Activated B cell treated with CpG ODN at 0.5 μM for 24 hours (primary cell): ENCODE results near the gene WARS2. TPM values are rescaled to one million over a fixed set of nuclear protein-coding genes. Genes with fewer than 3 reads are reported as not detected.

ENCODE experiments used
- ATAC-seq: fragments of 200-7000 bp; cut with Tn5 transposase; one replicate; pipeline ENCODE4 v1.10.0; 2021; ENCODE audit warnings: low read depth, mild to moderate bottlenecking, moderate library complexity
- CTCF ChIA-PET: fragments of 350-600 bp; sonication (Branson Sonifier 250); formaldehyde crosslinking; loops from one replicate; lab custom pipeline; 2021; ENCODE audit warnings: antibody characterized with exemption; lab: Charles Lee
- POLR2A ChIA-PET: fragments of 350-600 bp; sonication (Branson Sonifier 250); formaldehyde crosslinking; loops from one replicate; lab custom pipeline; 2021; ENCODE audit warnings: antibody characterized with exemption; lab: Charles Lee
- DNase-seq: peaks from one replicate; pipeline ENCODE4 v3.0.0; 2022
- H3K27ac Mint-ChIP-seq: one replicate; pipeline ENCODE4 v1.8.0; 2020; ENCODE audit warnings: mixed read lengths
- H3K27me3 Mint-ChIP-seq: one replicate; pipeline ENCODE4 v1.8.0; 2021; ENCODE audit warnings: mixed read lengths
- H3K36me3 Mint-ChIP-seq: one replicate; pipeline ENCODE4 v1.8.0; 2021; ENCODE audit warnings: low read depth, mixed read lengths
- H3K4me1 Mint-ChIP-seq: one replicate; pipeline ENCODE4 v1.8.0; 2021; ENCODE audit warnings: mixed read lengths
- H3K4me3 Mint-ChIP-seq: one replicate; pipeline ENCODE4 v1.8.0; 2020; ENCODE audit warnings: mild to moderate bottlenecking, mixed read lengths
- H3K9me3 Mint-ChIP-seq: one replicate; pipeline ENCODE4 v1.8.0; 2020; ENCODE audit warnings: mixed read lengths
- intact Hi-C: fragments of 100-400 bp; cut with micrococcal nuclease; formaldehyde crosslinking; loops from one replicate; pipeline ENCODE4 v1.15.1; 2024
- total RNA-seq: library from RNA; stranded (reverse); gene quantifications from 2 replicates; pipeline ENCODE4 v1.2.3, GENCODE V29; 2022
- TF ChIP-seq, protein P1 (sequence below): fragments of 200-600 bp; IDR thresholded peaks from one replicate; pipeline ENCODE4 v1.8.0; 2022; ENCODE audit warnings: antibody characterized with exemption, mild to moderate bottlenecking

WARS2 gene
- total RNA-seq, 1 donor from 2014 or later = 15.1 TPM

DNA sequence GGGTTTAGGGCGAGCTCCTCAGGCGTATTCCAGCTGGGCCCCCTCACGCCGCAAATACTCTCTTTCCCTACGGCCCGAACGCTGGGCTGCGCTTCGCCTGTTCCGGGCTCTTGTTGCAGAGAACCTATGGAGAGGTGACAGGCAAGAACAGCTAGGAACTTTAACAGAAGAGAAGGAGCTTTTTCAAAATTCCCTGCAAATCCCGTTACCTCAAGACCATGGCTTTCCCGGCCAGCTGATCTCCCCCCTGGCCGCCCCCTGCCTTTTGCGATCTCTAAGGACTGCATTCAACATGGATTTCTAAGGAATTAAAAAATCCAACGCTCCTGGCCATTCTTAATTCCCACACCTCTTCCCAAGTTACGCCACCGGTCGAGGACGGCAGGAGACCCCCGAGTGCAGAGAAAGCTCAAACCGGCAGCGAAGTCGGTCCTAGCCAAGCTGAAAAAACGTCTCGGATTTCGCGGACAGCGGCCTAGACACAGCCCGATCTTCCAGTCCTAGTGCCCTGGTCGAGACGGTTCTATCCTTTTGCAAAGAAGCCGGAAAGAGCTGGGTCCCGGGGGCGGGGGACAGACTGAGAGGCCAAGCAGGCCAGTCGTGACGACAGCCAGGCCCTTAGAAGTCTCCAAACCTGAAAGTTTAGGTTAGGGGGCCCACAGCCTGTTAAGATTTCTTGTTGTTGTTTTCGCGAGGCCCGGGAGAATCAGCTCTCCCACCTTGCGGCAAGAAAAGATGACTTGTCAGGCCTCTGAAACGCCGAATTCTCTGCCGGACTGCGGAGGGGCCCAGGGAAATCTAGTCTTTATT, 151.2 kb downstream of the WARS2 start:
- H3K36me3 Mint-ChIP-seq = no peaks in the 10 kb centered on the region
- ATAC-seq (no peak), DNase-seq (no peak)
- peaks cover 31% of the 10 kb centered on the region for H3K4me1 Mint-ChIP-seq
- ChIA-PET CTCF (no interaction called here), POLR2A (no interaction called here)
- TF ChIP-seq, protein P1, sequence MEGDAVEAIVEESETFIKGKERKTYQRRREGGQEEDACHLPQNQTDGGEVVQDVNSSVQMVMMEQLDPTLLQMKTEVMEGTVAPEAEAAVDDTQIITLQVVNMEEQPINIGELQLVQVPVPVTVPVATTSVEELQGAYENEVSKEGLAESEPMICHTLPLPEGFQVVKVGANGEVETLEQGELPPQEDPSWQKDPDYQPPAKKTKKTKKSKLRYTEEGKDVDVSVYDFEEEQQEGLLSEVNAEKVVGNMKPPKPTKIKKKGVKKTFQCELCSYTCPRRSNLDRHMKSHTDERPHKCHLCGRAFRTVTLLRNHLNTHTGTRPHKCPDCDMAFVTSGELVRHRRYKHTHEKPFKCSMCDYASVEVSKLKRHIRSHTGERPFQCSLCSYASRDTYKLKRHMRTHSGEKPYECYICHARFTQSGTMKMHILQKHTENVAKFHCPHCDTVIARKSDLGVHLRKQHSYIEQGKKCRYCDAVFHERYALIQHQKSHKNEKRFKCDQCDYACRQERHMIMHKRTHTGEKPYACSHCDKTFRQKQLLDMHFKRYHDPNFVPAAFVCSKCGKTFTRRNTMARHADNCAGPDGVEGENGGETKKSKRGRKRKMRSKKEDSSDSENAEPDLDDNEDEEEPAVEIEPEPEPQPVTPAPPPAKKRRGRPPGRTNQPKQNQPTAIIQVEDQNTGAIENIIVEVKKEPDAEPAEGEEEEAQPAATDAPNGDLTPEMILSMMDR = no peak
- no peak overlapping the region for H3K4me3 Mint-ChIP-seq
- H3K27ac Mint-ChIP-seq = no peak overlapping the region
- peaks cover 80% of the 10 kb centered on the region for H3K27me3 Mint-ChIP-seq
- intact Hi-C loops = no loop called here
- H3K9me3 Mint-ChIP-seq = peaks cover 14% of the 10 kb centered on the region

GRCh38 chr1:118988186-118989005, 152.1 kb downstream of the WARS2 start, which contains the start of gene TBX15:
TSS of gene TBX15 (minus strand) at chr1:118988343. CDS start at chr1:118987795, 548 bp downstream.
- ChIA-PET POLR2A (no interaction called here), CTCF (no interaction called here)
- H3K36me3 Mint-ChIP-seq = no peaks in the 10 kb centered on the region
- ATAC-seq = no peak
- TF ChIP-seq, protein P1 = no peak
- intact Hi-C loops = no loop called here
- no peak for DNase-seq
- peaks cover 11% of the 10 kb centered on the region for H3K9me3 Mint-ChIP-seq
- H3K27me3 Mint-ChIP-seq = peaks cover 81% of the 10 kb centered on the region
- peak within 1 kb of the TSS; percentile 55 for H3K4me3 Mint-ChIP-seq
- peaks cover 33% of the 10 kb centered on the region for H3K4me1 Mint-ChIP-seq
- H3K27ac Mint-ChIP-seq = peak within 1 kb of the TSS; percentile 4

GRCh38 chr1:118987468-118988185, 152.8 kb downstream of the WARS2 start:
- H3K4me1 Mint-ChIP-seq = peaks cover 33% of the 10 kb centered on the region
- intact Hi-C loops = loop anchor here (1.0 kb wide), 1 partner anchor 21 kb away; no protein-coding TSS in a partner anchor
- ATAC-seq (no peak), DNase-seq (no peak)
- TF ChIP-seq, protein P1 = no peak
- CTCF ChIA-PET = no interaction called here
- no peaks in the 10 kb centered on the region for H3K36me3 Mint-ChIP-seq
- POLR2A ChIA-PET = no interaction called here
- H3K27ac Mint-ChIP-seq = peak overlapping the region; percentile 4
- peaks cover 87% of the 10 kb centered on the region for H3K27me3 Mint-ChIP-seq
- peak overlapping the region; percentile 55 for H3K4me3 Mint-ChIP-seq
- H3K9me3 Mint-ChIP-seq = peaks cover 11% of the 10 kb centered on the region

DNA sequence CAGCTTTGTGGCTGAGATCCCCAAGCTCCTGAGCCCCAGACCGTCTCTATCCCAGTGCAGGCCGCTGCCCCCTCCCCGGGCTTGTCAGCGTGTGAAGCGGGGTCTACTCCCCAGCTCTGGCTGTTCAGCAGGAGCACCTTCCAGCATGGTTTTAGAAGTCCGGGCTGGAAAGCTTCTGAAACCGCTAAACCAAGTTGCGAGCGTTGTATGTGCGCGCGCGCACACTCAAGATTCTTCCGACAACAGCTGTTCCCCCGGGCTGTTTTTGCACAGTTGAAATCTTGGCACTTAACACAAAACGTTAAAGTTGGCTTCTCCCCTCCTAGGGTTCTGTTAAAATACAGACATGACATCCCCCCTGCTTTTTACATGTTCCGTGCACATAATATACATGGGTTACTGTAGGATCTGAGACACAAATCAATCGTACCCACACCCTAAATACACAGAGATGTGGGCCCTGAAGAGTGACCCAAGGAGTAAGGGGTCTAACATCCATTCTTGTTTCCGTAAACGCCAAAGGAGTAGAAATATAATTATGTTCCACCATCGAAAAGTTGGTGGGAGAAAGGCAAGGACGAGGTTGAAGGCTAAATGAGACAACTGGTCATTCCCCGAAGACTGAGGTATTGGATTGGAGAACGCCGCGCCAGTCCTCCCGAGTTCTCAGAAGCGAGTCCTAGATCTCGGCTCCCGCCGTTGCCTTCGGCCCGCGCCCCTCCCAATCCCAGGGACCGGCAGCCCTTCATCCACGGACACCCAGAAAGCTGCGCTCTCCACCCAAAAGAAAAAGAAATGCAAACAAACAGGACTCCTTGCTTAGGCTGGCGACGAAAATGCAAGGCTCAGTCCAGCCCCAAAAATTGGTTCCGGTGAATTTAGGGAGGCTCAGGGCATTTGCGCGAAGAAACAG, 153.6 kb downstream of the WARS2 start:
- ChIA-PET POLR2A (no interaction called here), CTCF (interaction anchor here (1.3 kb wide), 1 partner anchor 22 kb away, joined by 5 read pairs; no protein-coding TSS in a partner anchor)
- Mint-ChIP-seq H3K27ac (no peak overlapping the region), H3K4me1 (peaks cover 33% of the 10 kb centered on the region), H3K36me3 (no peaks in the 10 kb centered on the region), H3K9me3 (peaks cover 8% of the 10 kb centered on the region), H3K4me3 (peak overlapping the region; percentile 55), H3K27me3 (peaks cover 87% of the 10 kb centered on the region)
- DNase-seq = no peak
- ATAC-seq = no peak
- TF ChIP-seq, protein P1 = no peak
- intact Hi-C loops = loop anchor here (1.0 kb wide), 1 partner anchor 21 kb away; no protein-coding TSS in a partner anchor
